Measurements from ENCODE around the gene CCDC175. TPM values are rescaled to one million over a fixed set of nuclear protein-coding genes. Genes with fewer than 3 reads are reported as not detected.

CCDC175 gene
- total RNA-seq (2022; extraction: Qiagen RNA extraction) = not detected in 5 replicates

GRCh38 chr14:59576332-59577294 is at the start of gene CCDC175:
Gene CCDC175 (minus strand): TSS chr14:59576812. CDS start chr14:59576775, 37 bp downstream.

GRCh38 chr14:59483819-59484638 is 92.6 kb downstream of the CCDC175 start, which contains the start of the genes JKAMP and L3HYPDH:
Gene JKAMP (plus strand): TSS chr14:59484517. CDS start chr14:59484590, 73 bp downstream.
Gene L3HYPDH (minus strand): TSS chr14:59484408. CDS start chr14:59484316, 92 bp downstream.

GRCh38 chr14:59465316-59466135 is 111.1 kb downstream of the CCDC175 start, which contains the start of gene GPR135:
Gene GPR135 (minus strand): TSS chr14:59465380. CDS start chr14:59465226, 154 bp downstream.

Other genes starting within 250 kb of the CCDC175 start
- gene GPR135, start 111.4 kb downstream of the CCDC175 start, total RNA-seq (2022; extraction: Qiagen RNA extraction) = 0.70 to 1.1 TPM (median 0.87 TPM) in 5 replicates
- 34.1 to 42.6 TPM (median 39.0 TPM) in 5 replicates for gene L3HYPDH, start 92.4 kb downstream of the CCDC175 start, total RNA-seq (2022; extraction: Qiagen RNA extraction)
- 60.0 to 85.8 TPM (median 68.8 TPM) in 5 replicates for gene JKAMP, start 92.3 kb downstream of the CCDC175 start, total RNA-seq (2022; extraction: Qiagen RNA extraction)